ENCODE measurements around the gene ARMC7.
"Not testable (repeated sequence)": the region's sequence is repeated elsewhere in the genome, so short reads cannot be mapped to it uniquely, and the experiment has no call there.

ARMC7 gene

DNA sequence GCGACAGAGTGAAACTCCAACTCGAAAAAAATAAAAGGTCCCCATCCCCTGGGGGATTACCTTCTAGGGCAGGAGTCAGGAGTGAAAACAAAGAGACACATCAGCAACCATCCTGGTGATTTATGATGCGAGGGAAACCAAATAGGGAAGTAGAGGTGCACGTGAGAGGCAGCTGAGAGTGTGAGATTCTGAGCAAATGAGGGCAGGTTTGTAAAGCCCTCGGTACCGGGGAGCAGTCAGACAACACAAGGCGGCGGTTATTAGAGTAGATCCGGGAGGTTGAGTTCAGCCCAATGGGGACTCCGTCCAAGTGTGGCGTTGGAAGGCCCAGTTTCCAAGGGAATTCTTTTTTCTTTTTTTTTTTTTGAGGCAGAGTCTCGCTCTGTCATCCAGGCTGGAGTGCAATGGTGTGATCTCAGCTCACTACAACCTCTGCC, 7.4 kb upstream of the ARMC7 start:
- no peak for DNase-seq

DNA sequence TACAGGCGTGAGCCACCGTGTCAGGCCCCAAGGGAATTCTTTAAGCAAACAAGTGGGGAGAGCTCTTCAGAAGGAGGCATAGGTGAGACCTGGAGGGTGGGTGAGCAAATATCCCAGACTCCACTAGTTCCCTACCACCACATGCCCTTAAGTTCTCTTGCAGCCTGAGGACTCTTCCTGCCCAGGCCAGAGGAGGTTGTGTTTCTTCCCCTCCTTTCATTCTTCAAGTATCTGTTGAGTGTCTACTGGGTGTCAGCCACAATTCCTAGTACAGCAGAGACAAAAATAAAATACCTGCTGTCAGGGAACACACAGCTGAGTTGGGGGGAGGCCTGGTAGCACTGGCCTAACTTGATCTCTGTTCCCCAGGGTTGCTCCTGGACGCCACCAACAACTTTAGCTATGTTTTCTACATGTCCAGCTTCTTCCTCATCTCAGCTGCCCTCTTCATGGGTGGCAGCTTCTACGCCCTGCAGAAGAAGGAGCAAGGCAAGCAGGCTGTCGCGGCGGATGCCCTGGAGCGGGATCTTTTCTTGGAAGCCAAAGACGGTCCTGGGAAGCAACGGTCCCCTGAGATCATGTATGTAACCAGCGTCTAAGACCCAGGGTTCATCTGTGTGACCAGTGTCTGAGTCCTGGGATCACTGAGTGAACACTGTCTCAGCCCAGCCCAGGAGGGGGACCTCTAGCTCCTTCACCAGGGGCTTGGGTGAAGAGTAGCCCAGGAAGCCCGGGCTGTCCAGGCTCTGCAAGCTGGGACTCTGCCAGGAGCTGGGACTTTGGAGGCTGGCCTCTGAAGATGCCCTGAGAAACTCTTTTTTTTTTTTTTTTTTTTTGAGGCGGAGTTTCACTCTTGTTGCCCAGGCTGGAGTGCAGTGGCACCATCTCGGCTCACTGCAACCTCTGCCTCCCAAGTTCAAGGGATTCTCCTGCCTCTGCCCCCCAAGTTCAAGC, 5.9 kb upstream of the ARMC7 start:
- DNase-seq, result no peak

DNA sequence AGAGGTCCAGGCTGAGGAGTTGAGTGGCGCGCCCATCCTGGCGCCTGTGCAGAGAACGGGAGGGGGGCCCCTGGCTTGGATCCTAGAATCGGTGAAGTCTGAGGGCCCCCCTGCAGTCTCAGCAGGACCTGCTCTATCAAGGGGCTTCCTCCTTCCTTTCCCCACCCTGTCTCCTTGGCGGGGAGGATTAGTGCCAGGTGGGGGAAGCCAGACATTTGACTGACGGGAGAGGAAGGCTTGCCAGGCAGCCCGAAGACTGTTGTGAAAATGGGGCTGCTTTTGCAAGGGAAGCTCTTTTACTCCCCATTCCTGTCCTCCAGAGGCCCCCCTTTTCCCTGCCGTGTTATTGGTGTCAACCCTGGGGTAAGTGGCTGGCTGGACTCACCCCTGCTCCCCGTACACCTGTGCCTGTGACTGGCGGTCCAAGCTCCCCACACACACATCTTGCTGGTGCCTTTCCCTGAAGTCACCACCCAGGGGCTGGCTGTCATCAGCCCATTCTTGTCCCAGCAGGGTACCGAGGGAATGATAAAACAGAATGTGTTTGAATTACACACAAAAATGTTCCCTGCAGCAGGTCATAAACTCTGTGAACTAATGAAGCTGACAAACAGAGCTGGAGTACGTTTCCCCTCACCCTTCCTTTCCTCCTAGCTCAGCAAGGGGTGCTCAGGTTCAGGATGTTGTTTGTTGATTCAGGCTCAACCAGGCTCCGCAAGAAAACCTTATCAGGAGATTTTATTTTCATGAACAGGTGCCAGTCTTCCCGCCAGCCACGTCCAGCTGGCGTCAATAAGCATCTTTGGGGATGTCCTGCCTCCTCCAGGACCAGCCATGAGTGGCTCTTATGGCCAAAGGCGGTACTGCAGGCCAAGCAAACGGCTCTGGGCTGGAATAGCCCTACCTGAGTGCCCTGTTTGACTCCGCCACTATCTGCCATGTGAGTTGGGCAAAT, 4.4 kb upstream of the ARMC7 start:
- DNase-seq, result no peak

DNA sequence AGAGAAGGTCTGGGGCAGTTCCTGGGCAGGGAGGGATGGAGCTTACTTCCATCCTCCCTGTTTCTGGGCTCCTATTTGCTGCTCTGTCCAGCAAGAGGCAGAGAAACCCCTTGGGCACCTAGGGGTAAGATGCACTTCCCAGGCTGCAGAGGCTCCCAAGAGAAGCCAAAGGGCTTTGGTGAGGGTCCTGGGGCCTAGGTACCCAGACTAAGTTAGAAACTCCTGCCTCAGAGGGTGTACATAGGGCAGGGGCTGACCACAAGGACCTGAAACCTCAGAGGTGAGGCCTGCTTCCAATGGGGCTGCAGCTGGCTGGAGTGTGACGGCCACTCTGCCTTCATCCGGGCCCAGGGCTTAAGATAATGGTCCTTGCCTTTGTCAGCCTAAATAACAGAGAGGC, 1.6 kb upstream of the ARMC7 start:
- DNase-seq, result no peak

DNA sequence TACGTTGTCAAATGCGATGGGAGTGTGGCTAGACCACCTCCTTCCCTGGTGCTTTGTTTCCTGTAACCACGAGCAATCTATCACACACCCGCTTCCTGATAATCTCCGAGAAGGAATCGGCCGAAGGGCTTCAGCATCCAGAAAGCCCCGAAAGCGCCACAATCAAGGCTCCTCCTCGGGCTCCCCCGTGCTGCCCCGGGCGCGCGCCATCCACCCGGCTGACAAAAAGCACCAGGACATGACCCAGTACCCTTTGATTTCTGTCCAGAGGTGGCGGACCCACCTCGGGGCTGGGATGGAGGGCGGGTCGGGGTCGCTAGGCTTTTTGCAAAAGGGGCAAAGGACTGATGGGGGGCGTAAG, 743 bp upstream of the ARMC7 start:
- DNase-seq, result no peak

DNA sequence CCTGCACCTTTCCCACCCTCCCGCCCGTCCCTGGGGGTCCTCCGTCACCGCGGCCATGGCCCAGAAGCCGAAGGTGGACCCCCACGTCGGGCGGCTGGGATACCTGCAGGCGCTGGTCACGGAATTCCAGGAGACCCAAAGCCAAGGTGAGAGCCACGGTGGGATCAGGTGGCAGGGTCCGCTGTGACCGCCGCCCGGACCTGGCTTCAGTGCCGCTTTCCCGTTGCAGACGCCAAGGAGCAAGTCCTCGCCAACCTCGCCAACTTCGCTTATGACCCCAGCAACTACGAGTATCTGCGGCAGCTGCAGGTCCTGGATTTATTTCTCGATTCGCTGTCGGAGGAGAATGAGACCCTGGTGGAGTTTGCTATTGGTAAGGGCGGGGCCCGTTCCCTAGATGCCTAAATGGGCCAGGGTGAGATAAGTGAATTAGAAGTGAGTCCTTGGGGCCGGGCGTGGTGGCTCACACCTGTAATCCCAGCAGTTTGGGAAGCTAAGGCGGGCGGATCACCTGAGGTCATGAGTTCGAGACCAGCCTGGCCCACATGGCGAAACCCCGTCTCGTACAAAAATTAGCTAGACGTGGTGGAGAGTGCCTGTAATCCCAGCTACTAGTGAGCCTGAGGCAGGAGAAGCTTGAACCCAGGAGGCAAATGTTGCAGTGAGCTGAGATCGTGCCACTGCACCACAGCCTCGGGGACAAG, 617 bp downstream of the ARMC7 start:
- DNase-seq, result no peak

DNA sequence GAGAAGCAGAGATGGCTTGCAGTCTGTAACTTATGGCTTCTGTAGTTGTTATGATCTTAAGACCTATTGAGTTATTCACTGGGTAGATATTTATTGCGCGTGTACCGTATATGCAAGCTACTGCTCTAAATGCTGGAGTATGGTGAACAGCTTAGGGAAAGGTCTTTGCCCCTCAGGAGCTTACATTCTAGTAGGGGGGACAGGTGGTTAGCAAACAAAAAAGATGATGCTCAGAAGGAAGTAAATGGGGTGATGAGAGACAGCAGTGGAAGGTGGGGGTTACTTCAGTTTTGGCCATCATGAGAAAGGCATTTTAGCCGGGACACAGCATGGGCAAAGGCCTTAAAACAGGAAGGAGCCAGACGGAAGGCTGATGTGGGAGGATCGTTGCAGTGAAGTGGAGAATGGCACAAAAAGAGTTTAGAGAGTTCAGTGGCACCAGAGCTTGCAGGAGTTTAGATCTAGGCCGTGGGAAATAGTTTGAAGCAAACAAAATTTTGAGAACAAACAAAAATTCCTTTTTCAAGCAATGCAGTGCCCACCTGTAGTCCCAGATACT, 2.1 kb downstream of the ARMC7 start:
- no peak for DNase-seq

DNA sequence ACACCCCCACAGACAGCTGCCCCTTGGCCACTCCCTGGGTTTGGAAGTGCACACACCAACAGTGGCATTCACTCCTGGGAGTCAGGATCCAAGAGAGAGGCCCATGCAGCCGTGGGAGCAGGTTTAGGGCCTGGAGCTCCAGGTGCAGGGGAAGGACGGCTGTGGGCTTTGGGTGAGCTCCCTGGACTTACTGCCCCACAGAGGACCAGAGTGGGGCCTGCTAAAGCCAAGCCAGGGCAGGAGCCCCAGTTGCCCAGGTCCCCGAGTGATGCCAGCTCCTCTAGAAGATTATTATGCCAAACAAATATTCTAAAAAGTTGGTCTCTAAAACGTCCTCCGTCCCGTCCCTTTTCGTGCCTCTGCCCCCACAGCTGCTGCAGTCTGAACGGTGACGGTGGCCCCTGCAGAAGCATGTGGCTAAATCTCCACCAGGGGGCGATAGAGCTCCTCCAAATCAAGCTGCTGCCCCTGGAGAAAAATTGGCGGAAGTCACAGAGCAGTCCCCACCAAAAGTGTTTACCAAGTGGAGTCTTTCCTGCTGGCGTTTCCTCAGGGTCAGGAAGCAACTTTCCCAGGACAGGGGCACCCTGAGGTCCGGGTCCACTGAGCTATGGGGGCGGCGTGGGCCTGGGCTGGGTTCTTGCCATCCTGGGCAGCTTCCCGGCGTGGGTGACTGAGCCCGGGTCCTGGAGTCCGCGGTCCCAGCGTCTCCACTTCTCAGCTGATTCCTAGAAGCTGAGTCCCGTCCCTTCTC, 4.2 kb downstream of the ARMC7 start:
- peak; percentile 89 for DNase-seq

DNA sequence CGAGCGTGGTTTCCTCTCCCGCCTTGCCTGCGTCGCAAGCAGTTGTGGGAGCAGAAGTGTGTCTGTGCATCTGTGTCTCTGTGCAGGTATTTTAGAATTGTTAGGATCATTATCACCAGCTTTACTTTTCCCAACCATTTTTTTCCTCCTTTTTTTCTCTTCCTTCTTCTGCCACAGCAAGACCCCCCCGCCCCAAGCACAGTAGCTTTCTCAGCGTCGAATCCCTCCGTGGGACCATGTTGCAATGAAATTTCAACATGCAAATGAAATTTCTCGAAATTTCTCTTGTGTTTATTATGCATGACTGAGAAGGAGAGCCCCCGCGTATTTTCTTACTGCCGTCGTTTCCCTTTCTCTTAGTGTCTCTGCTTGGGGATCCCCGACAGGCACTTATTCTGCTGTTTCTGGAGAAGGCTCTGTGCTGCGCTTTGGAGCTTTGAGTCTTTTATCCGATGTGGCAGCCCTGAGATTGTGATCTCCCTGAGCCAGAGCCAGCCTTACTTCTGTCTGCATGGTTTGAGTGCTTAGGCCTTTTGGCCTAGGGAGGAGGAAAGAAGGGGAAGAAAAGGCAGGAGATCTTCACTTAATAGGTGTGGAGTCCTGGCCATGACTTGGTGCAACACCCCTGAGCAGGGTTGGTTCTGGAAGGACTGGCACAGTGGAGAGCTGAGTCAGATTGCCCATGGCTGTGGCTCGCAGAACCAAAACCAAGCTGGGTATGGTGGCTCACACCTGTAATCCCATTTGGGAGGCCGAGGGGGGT, 5.0 kb downstream of the ARMC7 start:
- no peak for DNase-seq

DNA sequence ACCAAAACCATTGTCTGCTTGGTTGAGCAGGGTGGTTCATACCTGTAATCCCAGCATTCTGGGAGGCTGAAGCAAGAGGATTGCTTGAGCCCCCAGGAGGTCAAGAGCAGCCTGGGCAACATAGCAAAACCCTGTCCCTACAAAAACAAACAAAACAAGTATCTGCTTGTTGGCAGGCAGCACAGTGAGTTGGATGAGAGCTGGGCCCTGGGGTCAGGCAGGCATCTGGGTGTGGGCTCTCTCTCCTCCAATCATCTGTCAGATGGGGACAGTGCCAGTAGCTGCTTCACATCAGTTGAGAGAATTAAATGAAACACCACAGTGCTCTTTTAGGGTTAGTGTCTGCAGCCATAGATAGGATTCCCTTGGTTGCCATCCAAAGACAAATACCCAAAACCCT, 5.8 kb downstream of the ARMC7 start:
- no peak for DNase-seq

DNA sequence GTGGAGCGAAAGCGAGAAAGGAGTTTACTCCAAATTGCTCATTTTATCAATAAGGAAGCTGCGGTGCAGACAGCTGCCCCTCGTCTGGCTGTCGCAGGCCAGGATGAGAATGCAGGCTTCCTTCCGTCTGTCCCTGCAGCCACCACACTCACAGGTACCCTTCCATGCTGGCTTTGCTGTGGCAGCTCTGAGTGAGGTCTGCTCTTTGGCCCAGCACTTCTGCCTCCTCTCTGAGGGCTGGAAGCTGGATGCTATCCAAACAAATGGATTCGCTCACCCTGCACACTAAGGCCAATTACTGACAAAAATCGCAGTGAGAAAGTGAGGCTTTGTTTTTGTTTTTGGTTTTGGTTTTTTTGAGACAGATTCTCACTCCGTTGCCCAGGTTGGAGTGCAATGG, 7.0 kb downstream of the ARMC7 start:
- no peak for DNase-seq

DNA sequence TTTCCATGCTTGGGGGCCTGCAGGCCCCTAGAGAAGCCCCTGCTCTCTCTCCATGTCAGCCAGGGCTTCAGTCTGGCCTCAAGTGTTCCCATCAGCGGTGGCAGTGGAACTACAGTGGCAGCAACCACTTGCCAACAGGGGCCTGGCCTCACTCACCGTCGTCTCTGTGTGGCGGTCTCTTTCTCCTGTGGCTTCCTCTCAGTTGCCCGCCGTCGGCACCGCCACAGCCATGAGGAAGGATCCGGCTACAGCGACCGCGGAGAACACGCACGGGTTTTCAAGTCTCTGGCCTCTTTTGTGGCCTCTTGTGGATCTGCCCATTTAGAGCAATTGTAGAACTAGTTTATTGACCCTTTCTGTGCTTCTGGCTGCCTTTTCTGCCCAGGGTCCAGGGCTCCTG, 8.5 kb downstream of the ARMC7 start:
- DNase-seq, result no peak

DNA sequence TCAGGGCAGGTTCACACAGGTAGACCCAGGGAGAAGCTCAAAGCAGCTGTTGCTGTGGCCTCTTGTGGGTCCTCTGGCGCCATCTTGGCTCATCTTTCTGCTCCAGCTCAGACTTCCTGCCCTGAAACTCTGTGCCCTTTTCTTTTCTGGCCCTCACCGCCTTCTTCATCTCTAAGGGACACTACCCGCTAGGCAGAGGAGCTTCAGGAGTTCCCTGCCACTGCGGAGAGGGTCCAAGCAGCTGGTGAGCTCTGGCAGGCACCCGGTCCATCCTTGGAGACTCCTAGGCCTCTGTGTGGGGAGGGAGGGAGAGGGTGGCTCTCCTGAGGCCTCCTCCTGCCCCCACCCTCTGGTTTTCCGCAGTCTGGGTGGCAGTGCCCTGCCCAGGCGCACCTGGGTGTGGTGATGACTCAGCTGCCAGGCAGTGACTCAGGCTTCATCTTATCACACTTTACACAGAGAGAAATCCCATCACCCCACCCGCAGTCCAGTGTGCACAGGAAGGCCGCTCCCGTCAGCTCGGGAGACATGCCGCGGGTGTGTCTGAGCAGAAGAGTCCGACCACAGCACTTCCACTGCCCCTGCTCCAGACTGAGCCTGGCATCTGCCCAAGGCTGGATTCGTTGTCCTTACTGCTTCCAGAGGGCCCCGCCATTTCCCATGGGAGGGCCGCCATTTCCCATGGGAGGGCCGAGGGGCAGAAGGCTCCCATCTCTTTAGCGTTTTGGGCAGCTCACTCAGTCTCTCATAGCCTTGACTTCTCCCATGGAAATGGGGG, 14.5 kb downstream of the ARMC7 start:
- DNase-seq, result peak; percentile 37

DNA sequence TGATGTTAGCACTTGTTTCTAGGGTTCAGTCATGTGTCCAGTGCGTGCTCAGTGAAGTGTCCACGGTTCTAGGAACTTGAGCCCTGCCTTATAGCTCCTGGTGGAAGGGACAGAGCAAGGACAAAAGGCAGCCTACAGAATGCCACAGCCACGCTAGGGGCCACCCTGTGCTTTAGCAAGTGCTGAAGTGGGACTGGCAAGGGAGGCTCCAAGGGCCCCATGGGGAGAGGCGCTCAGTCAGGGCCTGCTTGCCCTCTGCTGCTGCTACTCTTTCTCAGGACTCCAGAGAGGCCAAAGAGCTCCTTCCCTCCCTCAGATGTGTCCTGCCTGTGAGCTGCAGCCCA, 15.0 kb downstream of the ARMC7 start:
- DNase-seq, result no peak

DNA sequence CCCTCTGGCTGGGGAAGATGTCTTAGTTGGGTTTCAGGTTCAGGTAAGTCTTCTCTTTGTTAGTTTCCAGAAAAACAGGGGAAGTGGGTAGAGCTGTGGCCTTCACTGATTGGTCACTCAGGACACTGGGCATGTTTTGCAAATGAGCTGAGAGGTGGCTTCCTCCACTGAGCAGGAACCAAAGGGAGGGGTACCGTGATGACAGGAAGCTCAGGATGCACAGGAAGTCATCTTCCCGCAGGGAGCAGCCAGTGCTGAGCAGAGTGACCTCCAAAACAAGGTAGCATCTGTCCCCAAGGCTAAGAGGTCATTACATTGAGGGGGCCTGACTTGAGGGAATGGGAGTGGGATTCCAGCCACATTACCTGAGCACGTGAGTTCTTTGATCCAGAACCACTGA, 16.2 kb downstream of the ARMC7 start:
- DNase-seq, result no peak

DNA sequence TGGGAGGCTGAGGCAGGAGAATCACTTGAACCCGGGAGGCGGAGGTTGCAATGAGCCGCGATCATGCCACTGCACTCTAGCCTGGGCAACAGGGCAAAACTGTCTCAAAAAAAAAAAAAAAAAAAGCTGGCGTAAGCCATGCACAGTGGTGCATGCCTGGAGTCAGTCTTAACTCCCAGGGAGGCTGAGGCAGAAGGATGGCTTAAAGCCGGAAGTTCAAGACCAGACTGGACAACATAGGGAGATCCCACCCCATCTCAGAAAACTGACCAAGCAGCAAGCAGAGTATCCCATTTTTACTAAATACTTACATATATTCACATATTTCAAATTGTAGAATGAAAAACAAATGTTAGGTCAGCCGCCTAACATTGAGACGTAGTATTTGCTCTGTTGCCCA, 17.2 kb downstream of the ARMC7 start:
- DNase-seq, result no peak

DNA sequence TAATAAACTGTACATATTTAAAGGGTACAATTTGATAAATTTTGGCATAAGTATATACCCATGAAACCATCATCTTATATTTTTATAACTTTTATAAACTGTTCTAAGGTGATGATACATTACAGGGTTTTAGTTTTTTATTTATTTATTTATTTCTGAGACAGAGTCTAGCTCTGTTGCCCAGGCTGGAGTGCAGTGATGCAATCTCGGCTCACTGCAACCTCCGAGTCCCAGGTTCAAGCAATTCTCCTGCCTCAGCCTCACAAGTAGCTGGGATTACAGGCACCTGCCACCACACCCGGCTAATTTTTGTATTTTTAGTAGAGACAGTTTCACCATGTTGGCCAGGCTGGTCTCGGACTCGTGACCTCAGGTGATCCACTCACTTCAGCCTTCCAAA, 18.2 kb downstream of the ARMC7 start:
- DNase-seq, result not testable (repeated sequence)

DNA sequence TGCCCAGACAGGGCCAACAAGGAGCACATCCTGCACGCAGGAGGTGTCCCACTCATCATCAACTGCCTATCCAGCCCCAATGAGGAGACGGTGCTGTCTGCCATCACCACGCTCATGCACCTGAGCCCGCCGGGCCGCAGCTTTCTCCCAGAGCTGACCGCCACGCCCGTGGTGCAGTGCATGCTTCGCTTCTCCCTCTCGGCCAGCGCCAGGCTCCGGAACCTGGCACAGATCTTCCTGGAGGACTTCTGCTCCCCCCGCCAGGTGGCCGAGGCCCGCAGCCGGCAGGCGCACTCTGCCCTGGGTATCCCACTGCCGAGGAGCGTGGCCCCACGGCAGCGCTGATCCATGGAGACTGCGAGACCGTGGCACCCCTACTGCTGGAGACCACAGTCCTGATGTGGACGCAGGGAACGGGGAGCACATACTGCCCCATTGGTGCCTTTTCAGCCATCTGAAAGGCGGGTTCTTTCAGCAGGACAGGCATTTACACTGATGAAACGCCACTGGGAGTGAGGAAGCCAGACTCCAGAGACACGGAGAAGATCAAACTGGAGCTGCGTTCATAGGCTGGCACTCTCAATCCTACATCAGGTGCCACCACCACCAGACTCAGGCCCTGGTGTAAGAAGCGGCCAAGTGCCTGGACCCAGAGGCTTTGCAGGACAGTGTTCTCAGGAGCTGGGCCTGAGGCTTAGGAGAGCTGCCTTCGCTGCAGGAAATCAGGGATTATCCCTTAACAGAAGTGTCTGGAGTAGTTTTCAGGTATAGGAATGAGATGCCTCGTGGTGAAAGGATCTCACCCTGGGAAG, 19.1 kb downstream of the ARMC7 start:
- no peak for DNase-seq

DNA sequence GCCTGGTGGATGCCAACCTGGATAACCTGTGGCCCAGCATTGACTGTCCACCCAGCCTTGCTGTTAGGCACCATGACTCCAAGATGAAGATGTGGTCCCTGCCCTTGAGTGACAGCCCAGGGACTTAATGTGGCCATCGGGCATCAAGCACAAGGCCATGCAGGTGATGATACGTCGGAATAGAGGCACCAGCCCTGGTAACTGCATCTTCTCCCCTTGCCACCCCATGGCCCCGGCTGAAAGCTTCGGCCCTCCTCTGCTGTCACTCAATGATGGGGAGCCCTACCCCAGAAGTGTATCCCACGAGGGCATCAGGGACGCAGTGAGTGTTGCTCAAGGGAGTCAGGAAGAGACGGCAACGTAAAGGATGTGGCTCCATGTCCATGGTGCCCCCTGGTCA, 19.8 kb downstream of the ARMC7 start:
- DNase-seq, result no peak
